HUES6 (cell line): Measurements from ENCODE around the gene LRRC7.

Experiments
- H3K27ac ChIP-seq: 2 replicates; pipeline ENCODE4 v1.7.0; 2013; ENCODE audit warnings: low read depth, mild to moderate bottlenecking, low read length, inconsistent platforms
- H3K27me3 ChIP-seq: 2 replicates; pipeline ENCODE4 v1.6.1; 2013; ENCODE audit warnings: low read length; ENCODE audit not compliant: control insufficient read depth, insufficient read depth
- H3K36me3 ChIP-seq: 2 replicates; pipeline ENCODE4 v1.6.1; 2013; ENCODE audit warnings: low read length; ENCODE audit not compliant: control insufficient read depth, insufficient read depth
- H3K4me1 ChIP-seq: 2 replicates; pipeline ENCODE4 v1.6.1; 2013; ENCODE audit warnings: low read length; ENCODE audit not compliant: control insufficient read depth, insufficient read depth
- H3K4me3 ChIP-seq: 2 replicates; pipeline ENCODE4 v1.5.1; 2013; ENCODE audit warnings: low read depth, low read length
- H3K9ac ChIP-seq: one replicate; pipeline ENCODE4 v1.6.1; 2013; ENCODE audit warnings: mild to moderate bottlenecking, low read length
- H3K9me3 ChIP-seq: 2 replicates; pipeline ENCODE4 v1.6.1; 2013; ENCODE audit warnings: low read depth, low read length; ENCODE audit not compliant: control insufficient read depth, insufficient read depth

Gene LRRC7

GRCh38 chr1:69836971-69837636 lies 269.4 kb downstream of the LRRC7 start:
- no peak overlapping the region for H3K9ac ChIP-seq
- H3K27ac ChIP-seq = no peak overlapping the region
- H3K9me3 ChIP-seq = no peaks in the 10 kb centered on the region
- H3K27me3 ChIP-seq = no peaks in the 10 kb centered on the region
- no peak overlapping the region for H3K4me3 ChIP-seq
- no peaks in the 10 kb centered on the region for H3K4me1 ChIP-seq
- H3K36me3 ChIP-seq = no peaks in the 10 kb centered on the region

GRCh38 chr1:69842326-69842725 lies 274.6 kb downstream of the LRRC7 start:
- Histone ChIP-seq H3K27ac (no peak overlapping the region), H3K9me3 (no peaks in the 10 kb centered on the region), H3K9ac (no peak overlapping the region), H3K27me3 (no peaks in the 10 kb centered on the region), H3K36me3 (no peaks in the 10 kb centered on the region), H3K4me1 (peaks cover 5% of the 10 kb centered on the region), H3K4me3 (no peak overlapping the region)

DNA sequence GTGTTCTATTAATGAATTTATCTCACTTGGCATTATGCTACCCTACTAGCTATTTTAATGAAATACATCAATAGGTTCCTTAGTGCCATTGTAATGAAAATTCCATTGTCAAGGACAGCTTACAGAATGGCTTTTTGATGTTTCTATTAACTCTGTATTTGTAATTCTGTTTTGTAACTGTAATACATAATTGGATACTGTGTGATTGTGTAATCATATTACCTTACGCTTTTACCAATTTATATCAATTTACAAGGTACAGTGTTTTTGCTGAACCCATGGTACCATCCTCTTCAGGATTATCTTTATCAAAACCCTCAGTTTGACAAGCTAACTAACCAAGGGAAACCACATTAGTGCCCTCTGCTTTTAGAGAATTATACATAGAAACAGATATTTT lies 277.9 kb downstream of the LRRC7 start:
- Histone ChIP-seq H3K9me3 (no peaks in the 10 kb centered on the region), H3K9ac (no peak overlapping the region), H3K4me3 (no peak overlapping the region), H3K27ac (no peak overlapping the region), H3K27me3 (no peaks in the 10 kb centered on the region), H3K36me3 (no peaks in the 10 kb centered on the region), H3K4me1 (peaks cover 5% of the 10 kb centered on the region)

DNA sequence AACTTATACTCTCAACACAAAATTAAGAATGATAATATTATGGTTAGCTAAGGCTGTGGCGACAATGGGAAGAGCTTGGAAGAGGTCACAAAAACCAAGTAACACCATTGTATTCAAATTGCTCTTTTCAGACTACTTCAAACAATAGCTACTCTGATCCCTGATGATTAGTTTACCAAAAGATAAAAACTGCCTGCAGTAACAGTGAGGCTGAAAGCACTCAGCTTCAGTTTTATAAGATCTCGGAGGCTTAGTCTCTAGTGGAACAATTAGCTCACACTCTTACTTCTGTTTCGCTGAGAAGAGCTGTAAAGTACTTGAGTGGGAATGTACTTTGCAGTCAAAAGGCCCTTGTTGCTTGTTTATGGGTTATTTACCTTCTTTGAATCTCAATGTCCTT lies 278.5 kb downstream of the LRRC7 start:
- H3K36me3 ChIP-seq = no peaks in the 10 kb centered on the region
- no peak overlapping the region for H3K4me3 ChIP-seq
- H3K27ac ChIP-seq = no peak overlapping the region
- peaks cover 5% of the 10 kb centered on the region for H3K4me1 ChIP-seq
- H3K9ac ChIP-seq = no peak overlapping the region
- no peaks in the 10 kb centered on the region for H3K27me3 ChIP-seq
- no peaks in the 10 kb centered on the region for H3K9me3 ChIP-seq

DNA sequence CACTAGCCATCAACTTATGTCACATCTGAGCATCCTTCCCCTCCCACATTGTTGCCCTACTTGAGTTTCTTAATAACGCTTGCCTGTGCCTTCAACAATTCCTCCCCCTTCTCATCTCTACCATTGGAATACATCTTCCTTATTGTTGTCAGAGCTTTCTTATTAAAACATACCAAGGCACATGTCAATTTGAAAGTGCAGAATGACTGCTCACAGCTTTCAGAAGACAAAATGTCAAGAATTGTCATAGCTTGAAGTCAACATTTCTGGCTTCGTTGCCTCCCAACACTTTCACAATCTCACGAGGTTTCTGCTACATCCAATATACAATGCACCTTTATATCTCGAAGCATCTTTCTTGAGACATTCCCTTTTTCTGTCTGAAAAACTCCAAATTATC lies 279.9 kb downstream of the LRRC7 start:
- Histone ChIP-seq H3K9ac (no peak overlapping the region), H3K36me3 (no peaks in the 10 kb centered on the region), H3K27me3 (no peaks in the 10 kb centered on the region), H3K4me3 (no peak overlapping the region), H3K9me3 (no peaks in the 10 kb centered on the region), H3K4me1 (peaks cover 5% of the 10 kb centered on the region), H3K27ac (no peak overlapping the region)

DNA sequence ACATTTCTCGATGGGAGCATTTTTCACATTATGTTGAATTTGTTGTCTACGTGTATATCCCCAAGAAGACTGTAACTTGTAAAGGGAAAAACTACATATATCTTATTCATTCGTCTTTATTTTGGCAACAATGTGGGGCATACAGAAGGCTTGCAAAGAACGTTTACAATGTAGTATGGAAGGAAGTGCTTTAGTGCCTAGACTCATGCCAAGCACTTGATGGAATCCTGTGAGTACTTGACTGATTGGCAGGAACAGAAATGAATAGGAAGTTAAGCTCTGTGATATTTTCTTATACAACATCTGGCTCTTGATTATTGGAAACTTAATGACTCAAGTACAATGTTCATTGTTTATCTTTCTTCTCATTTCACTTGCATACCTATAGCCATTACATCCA lies 284.4 kb downstream of the LRRC7 start:
- Histone ChIP-seq H3K36me3 (no peaks in the 10 kb centered on the region), H3K9ac (no peak overlapping the region), H3K4me1 (no peaks in the 10 kb centered on the region), H3K4me3 (no peak overlapping the region), H3K9me3 (no peaks in the 10 kb centered on the region), H3K27ac (no peak overlapping the region), H3K27me3 (no peaks in the 10 kb centered on the region)

DNA sequence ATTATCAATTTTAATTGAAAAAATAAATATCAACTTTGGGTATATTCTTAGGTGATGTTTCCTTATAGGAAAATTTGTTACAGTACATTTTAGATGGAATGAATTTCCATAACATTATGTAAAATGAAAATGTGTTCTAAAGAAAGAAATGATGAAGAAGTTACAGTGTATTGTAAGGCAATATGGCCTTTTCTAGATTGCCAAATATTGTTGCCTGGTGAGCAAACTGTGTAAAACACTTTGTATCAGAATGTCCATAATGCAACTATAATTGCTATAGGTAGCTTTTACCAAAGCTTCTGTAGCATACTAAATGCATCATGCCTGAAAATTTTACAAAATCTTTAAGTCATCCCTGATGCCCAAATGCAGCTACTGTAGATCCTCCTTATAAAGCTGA lies 285.0 kb downstream of the LRRC7 start:
- H3K27ac ChIP-seq = no peak overlapping the region
- H3K9me3 ChIP-seq = no peaks in the 10 kb centered on the region
- no peak overlapping the region for H3K9ac ChIP-seq
- no peaks in the 10 kb centered on the region for H3K36me3 ChIP-seq
- H3K27me3 ChIP-seq = no peaks in the 10 kb centered on the region
- H3K4me3 ChIP-seq = no peak overlapping the region
- H3K4me1 ChIP-seq = no peaks in the 10 kb centered on the region

- Histone ChIP-seq H3K27me3 (no peaks in the 10 kb centered on the region), H3K9ac (no peak overlapping the region), H3K9me3 (no peaks in the 10 kb centered on the region), H3K27ac (no peak overlapping the region), H3K4me1 (no peaks in the 10 kb centered on the region), H3K4me3 (no peak overlapping the region), H3K36me3 (no peaks in the 10 kb centered on the region)
Measured at GRCh38 chr1:69858534-69858933, 290.8 kb downstream of the LRRC7 start.

DNA sequence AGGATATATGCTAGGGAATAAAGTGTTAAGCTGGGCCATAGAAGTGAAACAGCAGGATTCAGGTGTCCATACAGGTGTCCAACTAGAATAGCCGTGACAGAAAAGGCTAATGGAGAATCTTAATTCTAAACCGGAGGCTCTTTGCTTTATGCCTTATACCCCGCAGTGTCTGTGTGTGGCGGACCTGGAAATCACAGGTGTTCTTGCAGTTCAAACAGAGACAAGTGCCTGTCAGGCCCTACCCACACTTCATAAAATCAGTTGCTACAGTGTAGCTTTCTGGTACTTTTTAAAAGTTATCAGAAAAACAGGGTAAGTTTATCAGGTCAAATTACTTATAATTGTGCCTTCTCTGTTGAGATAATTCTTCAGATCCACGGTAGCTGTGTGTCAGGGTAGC lies 293.9 kb downstream of the LRRC7 start:
- Histone ChIP-seq H3K27me3 (no peaks in the 10 kb centered on the region), H3K4me1 (no peaks in the 10 kb centered on the region), H3K27ac (no peak overlapping the region), H3K9me3 (no peaks in the 10 kb centered on the region), H3K9ac (no peak overlapping the region), H3K4me3 (no peak overlapping the region), H3K36me3 (no peaks in the 10 kb centered on the region)

DNA sequence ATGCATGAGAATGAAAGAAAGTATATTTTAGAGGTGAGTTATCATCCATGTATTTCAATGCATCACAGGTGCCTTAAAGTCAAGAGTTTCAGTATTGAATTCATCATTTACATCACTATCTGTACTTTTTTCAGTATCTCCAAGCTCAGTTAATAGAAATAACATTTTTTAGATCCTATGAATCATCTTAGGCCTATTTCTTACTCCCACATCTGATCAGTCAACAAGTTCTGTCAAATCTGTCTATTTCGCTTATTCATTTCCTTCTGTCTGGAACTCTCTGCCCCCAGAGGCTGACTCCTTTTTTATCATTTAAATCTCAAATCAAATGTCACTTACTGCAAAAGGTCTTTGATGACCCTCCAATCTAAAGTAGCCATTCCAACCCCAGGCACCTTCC lies 295.2 kb downstream of the LRRC7 start:
- H3K36me3 ChIP-seq = no peaks in the 10 kb centered on the region
- H3K9ac ChIP-seq = no peak overlapping the region
- H3K27ac ChIP-seq = no peak overlapping the region
- no peaks in the 10 kb centered on the region for H3K27me3 ChIP-seq
- H3K9me3 ChIP-seq = no peaks in the 10 kb centered on the region
- no peaks in the 10 kb centered on the region for H3K4me1 ChIP-seq
- H3K4me3 ChIP-seq = no peak overlapping the region

DNA sequence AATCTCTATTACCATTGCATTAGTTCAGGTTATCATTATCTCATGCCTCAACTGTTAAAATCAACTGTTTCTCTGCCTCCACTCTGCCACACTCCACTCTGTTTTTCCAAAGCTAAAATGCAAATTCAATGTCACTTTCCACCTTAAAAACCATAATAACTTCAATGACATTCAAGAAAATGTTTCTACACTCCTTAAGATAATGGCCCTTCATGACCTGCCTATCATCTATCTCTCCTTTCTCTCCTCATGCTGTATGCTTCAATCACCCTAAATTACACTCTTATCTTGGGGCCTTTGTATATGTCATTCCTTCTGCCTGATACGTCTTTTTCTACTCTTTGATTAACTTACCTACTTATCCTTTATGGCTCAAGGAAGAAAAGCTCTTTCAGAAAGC lies 296.0 kb downstream of the LRRC7 start:
- Histone ChIP-seq H3K4me3 (no peak overlapping the region), H3K9me3 (no peaks in the 10 kb centered on the region), H3K4me1 (no peaks in the 10 kb centered on the region), H3K27me3 (no peaks in the 10 kb centered on the region), H3K9ac (no peak overlapping the region), H3K27ac (no peak overlapping the region), H3K36me3 (no peaks in the 10 kb centered on the region)

DNA sequence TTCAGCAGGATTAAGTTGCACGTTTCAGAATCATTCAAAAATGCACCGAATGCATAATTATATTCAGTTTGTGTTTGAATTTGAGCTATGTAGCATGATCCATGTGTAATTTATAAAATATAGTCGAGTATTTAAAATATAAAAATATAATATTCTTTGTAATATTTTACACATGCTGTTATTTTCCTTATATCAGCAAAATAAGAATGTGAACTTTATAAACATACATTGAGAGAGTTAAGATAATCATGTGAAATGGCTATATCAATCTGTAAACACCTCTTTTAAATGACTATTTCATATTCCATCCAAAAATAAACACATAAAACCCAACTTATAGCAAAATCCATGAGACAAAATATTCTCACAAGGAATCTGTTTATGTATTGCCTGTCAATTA lies 303.7 kb downstream of the LRRC7 start:
- H3K27ac ChIP-seq = no peak overlapping the region
- no peaks in the 10 kb centered on the region for H3K27me3 ChIP-seq
- no peaks in the 10 kb centered on the region for H3K36me3 ChIP-seq
- H3K9ac ChIP-seq = no peak overlapping the region
- no peak overlapping the region for H3K4me3 ChIP-seq
- no peaks in the 10 kb centered on the region for H3K4me1 ChIP-seq
- no peaks in the 10 kb centered on the region for H3K9me3 ChIP-seq
